Upper lobe of left lung (tissue), 6 donors: ENCODE data around the gene KRT3. TPM values are rescaled to one million over a fixed set of nuclear protein-coding genes. Genes with fewer than 3 reads are reported as not detected.
"Not testable (repeated sequence)": the region's sequence is repeated elsewhere in the genome, so short reads cannot be mapped to it uniquely, and the experiment has no call there.

Experiments
- ATAC-seq, 2 donors: fragments of 200-7000 bp; cut with Tn5 transposase; one replicate each; pipeline ENCODE4 v1.9.1; 2022; ENCODE audit warnings: mild to moderate bottlenecking in 2 of 2, moderate library complexity in 2 of 2; ENCODE audit not compliant: low FRiP score in 2 of 2
- DNase-seq, 2 donors: peaks; one replicate each; pipeline ENCODE4 v3.0.0-alpha.2; 2019 to 2020
- H3K27ac ChIP-seq, 4 donors: fragments of 200-600 bp; sonication (generic); one replicate each; pipeline ENCODE4 v1.5.1; 2016 to 2019
- H3K27me3 ChIP-seq, 4 donors: fragments of 200-600 bp; sonication (generic); one replicate each; pipeline ENCODE4 v1.5.1; 2017 to 2019
- H3K36me3 ChIP-seq, 4 donors: fragments of 200-600 bp; sonication (generic); one replicate each; pipeline ENCODE4 v1.5.1; 2016 to 2019
- H3K4me1 ChIP-seq, 4 donors: fragments of 200-600 bp; sonication (generic); one replicate each; pipeline ENCODE4 v1.5.1; 2018 to 2019
- H3K4me3 ChIP-seq, 4 donors: fragments of 200-600 bp; sonication (generic); one replicate each; pipeline ENCODE4 v1.5.1; 2017 to 2019; ENCODE audit warnings: mild to moderate bottlenecking in 2 of 4, moderate library complexity in 1 of 4
- H3K9me3 ChIP-seq, 4 donors: fragments of 200-600 bp; sonication (generic); one replicate each; pipeline ENCODE4 v1.5.1; 2018 to 2019
- EP300 ChIP-seq, 4 donors: sonication (generic); formaldehyde crosslinking; IDR thresholded peaks; one replicate each; pipeline ENCODE4 v1.5.1; 2017; ENCODE audit warnings: antibody characterized with exemption in 4 of 4, control low read depth in 2 of 4
- POLR2A ChIP-seq, 4 donors: fragments of 450-650 bp; IDR thresholded peaks; one replicate each; pipeline ENCODE4 v1.5.1; 2016 to 2017; ENCODE audit warnings: antibody characterized with exemption in 4 of 4, mild to moderate bottlenecking in 2 of 4
- POLR2AphosphoS5 ChIP-seq, 2 donors: sonication (generic); formaldehyde crosslinking; IDR thresholded peaks; one replicate each; pipeline ENCODE4 v1.5.1; 2017; ENCODE audit warnings: antibody characterized with exemption in 2 of 2
- WGBS, 2 donors: methylation state at CpG; one replicate each; pipeline ENCODE4 v1.1.5; 2017 to 2018; 5-methylcytosine and 5-hydroxymethylcytosine counted together
- total RNA-seq, 6 donors: library from RNA; depleted of rRNA in 4 of 6; stranded (reverse); fragments of >200 nt in 4 of 6; gene quantifications; one replicate each; pipeline versions ENCODE4 v1.1.0 to v1.2.1, GENCODE V29; 2016 to 2021
- TF ChIP-seq, protein P1 (sequence below), 6 experiments: fragments of 450-650 bp in 4 of 6; fragments of 200-600 bp in 2 of 6; sonication (generic) in 2 of 6; IDR thresholded peaks; one replicate each; pipeline ENCODE4 v1.5.1; 2016 to 2019; ENCODE audit warnings: antibody characterized with exemption in 6 of 6
- donor health status: DM: no; HTN: no; CAD: no; lungs with moderate emphysema.
- donor health status: DM: no; HTN: yes; CAD: no; lungs with severe emphysema.

Gene KRT3
- total RNA-seq, 6 donors from 2014 or later: not detected

- H3K4me3 ChIP-seq: no peak overlapping the region
- no peaks in the 10 kb centered on the region for H3K36me3 ChIP-seq
- no peak overlapping the region for H3K27ac ChIP-seq
These were observed 32.8 kb downstream of the KRT3 start for GRCh38 chr12:52763036-52763659.

GRCh38 chr12:52761802-52762201, 34.1 kb downstream of the KRT3 start:
- ATAC-seq (no peak), DNase-seq (no peak)
- Histone ChIP-seq H3K27ac (no peak overlapping the region), H3K36me3 (no peaks in the 10 kb centered on the region), H3K4me1 (no peaks in the 10 kb centered on the region), H3K27me3 (no peaks in the 10 kb centered on the region), H3K9me3 (peaks cover 8 to 26% (median 20%) of the 10 kb centered on the region in 4 donors), H3K4me3 (no peak overlapping the region)
- TF ChIP-seq EP300 (IDR thresholded peaks at IDR 0.05) (no peak), POLR2A (IDR thresholded peaks at IDR 0.05) (no peak), POLR2AphosphoS5 (IDR thresholded peaks at IDR 0.05) (no peak)
- TF ChIP-seq, protein P1, sequence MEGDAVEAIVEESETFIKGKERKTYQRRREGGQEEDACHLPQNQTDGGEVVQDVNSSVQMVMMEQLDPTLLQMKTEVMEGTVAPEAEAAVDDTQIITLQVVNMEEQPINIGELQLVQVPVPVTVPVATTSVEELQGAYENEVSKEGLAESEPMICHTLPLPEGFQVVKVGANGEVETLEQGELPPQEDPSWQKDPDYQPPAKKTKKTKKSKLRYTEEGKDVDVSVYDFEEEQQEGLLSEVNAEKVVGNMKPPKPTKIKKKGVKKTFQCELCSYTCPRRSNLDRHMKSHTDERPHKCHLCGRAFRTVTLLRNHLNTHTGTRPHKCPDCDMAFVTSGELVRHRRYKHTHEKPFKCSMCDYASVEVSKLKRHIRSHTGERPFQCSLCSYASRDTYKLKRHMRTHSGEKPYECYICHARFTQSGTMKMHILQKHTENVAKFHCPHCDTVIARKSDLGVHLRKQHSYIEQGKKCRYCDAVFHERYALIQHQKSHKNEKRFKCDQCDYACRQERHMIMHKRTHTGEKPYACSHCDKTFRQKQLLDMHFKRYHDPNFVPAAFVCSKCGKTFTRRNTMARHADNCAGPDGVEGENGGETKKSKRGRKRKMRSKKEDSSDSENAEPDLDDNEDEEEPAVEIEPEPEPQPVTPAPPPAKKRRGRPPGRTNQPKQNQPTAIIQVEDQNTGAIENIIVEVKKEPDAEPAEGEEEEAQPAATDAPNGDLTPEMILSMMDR (IDR thresholded peaks at IDR 0.05): no peak
- 87 to 95% methylated on average over 2 of the region's 2 CpGs for WGBS, 2 donors

More at GRCh38 chr12:52763036-52763659, 32.8 kb downstream of the KRT3 start:
- DNase-seq (no peak), ATAC-seq (no peak)
- WGBS, 2 donors: 75 to 77% methylated on average over 9 of the region's 9 CpGs
- Histone ChIP-seq H3K4me1 (no peaks in the 10 kb centered on the region), H3K27me3 (no peaks in the 10 kb centered on the region), H3K9me3 (peaks cover 8 to 26% (median 20%) of the 10 kb centered on the region in 4 donors)
- TF ChIP-seq, protein P1 (IDR thresholded peaks at IDR 0.05): no peak
- TF ChIP-seq POLR2AphosphoS5 (IDR thresholded peaks at IDR 0.05) (no peak), EP300 (IDR thresholded peaks at IDR 0.05) (no peak), POLR2A (IDR thresholded peaks at IDR 0.05) (no peak)

DNA sequence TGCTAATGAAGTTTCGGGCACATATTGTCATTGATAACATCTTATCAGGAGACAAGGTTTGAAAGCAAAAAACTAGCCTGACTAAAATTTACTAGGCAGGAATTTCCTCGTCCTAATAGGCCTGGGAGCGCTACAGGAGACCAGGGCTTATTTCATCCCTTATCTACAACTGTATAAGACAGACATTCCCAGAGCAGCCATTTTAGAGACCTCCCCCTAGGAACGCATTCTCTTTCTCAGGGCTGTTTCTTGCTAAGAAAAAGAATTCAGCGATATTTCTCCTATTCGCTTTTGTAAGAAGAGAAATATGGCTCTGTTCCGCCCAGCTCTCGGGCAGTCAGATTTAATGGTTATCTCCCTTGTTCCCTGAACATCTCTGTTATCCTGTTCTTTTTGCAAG, 34.7 kb downstream of the KRT3 start:
- H3K4me1 ChIP-seq, ATAC-seq: not testable (repeated sequence)
- WGBS, 2 donors: 88 to 93% methylated on average over 7 to 8 of the region's 8 CpGs

GRCh38 chr12:52760623-52761022, 35.3 kb downstream of the KRT3 start:
- no peaks in the 10 kb centered on the region for H3K27me3 ChIP-seq
- H3K36me3 ChIP-seq: no peaks in the 10 kb centered on the region
- TF ChIP-seq POLR2A (IDR thresholded peaks at IDR 0.05) (no peak), POLR2AphosphoS5 (IDR thresholded peaks at IDR 0.05) (no peak), EP300 (IDR thresholded peaks at IDR 0.05) (no peak)
- TF ChIP-seq, protein P1 (IDR thresholded peaks at IDR 0.05): no peak
- H3K27ac ChIP-seq: no peak overlapping the region
- ATAC-seq: no peak
- no peaks in the 10 kb centered on the region for H3K4me1 ChIP-seq
- no peak for DNase-seq
- peaks cover 8 to 26% (median 20%) of the 10 kb centered on the region in 4 donors for H3K9me3 ChIP-seq
- H3K4me3 ChIP-seq: no peak overlapping the region

More for the DNA sequence above, 34.7 kb downstream of the KRT3 start:
- not testable (repeated sequence) for H3K4me3 ChIP-seq, H3K27me3 ChIP-seq, H3K36me3 ChIP-seq, H3K27ac ChIP-seq, DNase-seq
- peaks cover 8 to 26% (median 20%) of the 10 kb centered on the region in 4 donors for H3K9me3 ChIP-seq

GRCh38 chr12:52759695-52760094, 36.2 kb downstream of the KRT3 start:
- H3K4me1 ChIP-seq: no peaks in the 10 kb centered on the region
- DNase-seq (no peak), ATAC-seq (no peak)
- H3K9me3 ChIP-seq: peaks cover 8 to 26% (median 20%) of the 10 kb centered on the region in 4 donors
- no peak overlapping the region for H3K4me3 ChIP-seq
- no peak overlapping the region for H3K27ac ChIP-seq
- whole genome bisulfite sequencing, 2 donors: 57 to 73% methylated on average over 2 of the region's 2 CpGs
- no peak for TF ChIP-seq POLR2A (IDR thresholded peaks at IDR 0.05)
- TF ChIP-seq EP300 (IDR thresholded peaks at IDR 0.05): no peak
- TF ChIP-seq POLR2AphosphoS5 (IDR thresholded peaks at IDR 0.05): no peak
- TF ChIP-seq, protein P1 (IDR thresholded peaks at IDR 0.05): no peak
- no peaks in the 10 kb centered on the region for H3K27me3 ChIP-seq
- no peaks in the 10 kb centered on the region for H3K36me3 ChIP-seq
